AG09309 (cell line): ENCODE results near the gene ALG14.

Source experiments
- DNase-seq: peaks from one replicate; pipeline ENCODE4 v3.0.0-alpha.2; 2010; ENCODE audit warnings: low read depth
- H3K4me3 ChIP-seq: 2 replicates; pipeline ENCODE4 v1.5.1; 2011; ENCODE audit warnings: mild to moderate bottlenecking, low read depth, low read length, moderate library complexity; ENCODE audit not compliant: control insufficient read depth
- CTCF ChIP-seq: IDR thresholded peaks from 2 replicates; pipeline ENCODE4 v1.5.1; 2011; ENCODE audit warnings: mild to moderate bottlenecking, low read depth, low read length, inconsistent platforms; ENCODE audit not compliant: insufficient read depth, control insufficient read depth; ENCODE audit errors: missing control alignments

The ALG14 gene

GRCh38 chr1:95088303-95088702 lies 15.6 kb upstream of the ALG14 start:
- no peak for DNase-seq
- TF ChIP-seq CTCF, result no peak
- no peak overlapping the region for H3K4me3 ChIP-seq

GRCh38 chr1:95086949-95087533 lies 14.3 kb upstream of the ALG14 start:
- peak; percentile 61 for DNase-seq
- no peak overlapping the region for H3K4me3 ChIP-seq
- no peak for TF ChIP-seq CTCF

- H3K4me3 ChIP-seq, result no peak overlapping the region
- no peak for DNase-seq
- no peak for TF ChIP-seq CTCF
These were observed 12.6 kb upstream of the ALG14 start for GRCh38 chr1:95085376-95085775.

- no peak for DNase-seq
- H3K4me3 ChIP-seq, result no peak overlapping the region
- peak; percentile 62 for TF ChIP-seq CTCF
These were observed 11.8 kb upstream of the ALG14 start for GRCh38 chr1:95084317-95085176.

- no peak for TF ChIP-seq CTCF
- no peak for DNase-seq
- no peak overlapping the region for H3K4me3 ChIP-seq
These were observed 8.1 kb upstream of the ALG14 start for GRCh38 chr1:95080879-95081278.

- no peak for DNase-seq
- H3K4me3 ChIP-seq, result no peak overlapping the region
- no peak for TF ChIP-seq CTCF
These were observed 7.7 kb upstream of the ALG14 start for GRCh38 chr1:95080446-95080845.
